Measurements from ENCODE around the gene GPR153. TPM values are rescaled to one million over a fixed set of nuclear protein-coding genes. Genes with fewer than 3 reads are reported as not detected.

The GPR153 gene
- total RNA-seq, 1 donor from 2014 or later: 8.4 TPM

DNA sequence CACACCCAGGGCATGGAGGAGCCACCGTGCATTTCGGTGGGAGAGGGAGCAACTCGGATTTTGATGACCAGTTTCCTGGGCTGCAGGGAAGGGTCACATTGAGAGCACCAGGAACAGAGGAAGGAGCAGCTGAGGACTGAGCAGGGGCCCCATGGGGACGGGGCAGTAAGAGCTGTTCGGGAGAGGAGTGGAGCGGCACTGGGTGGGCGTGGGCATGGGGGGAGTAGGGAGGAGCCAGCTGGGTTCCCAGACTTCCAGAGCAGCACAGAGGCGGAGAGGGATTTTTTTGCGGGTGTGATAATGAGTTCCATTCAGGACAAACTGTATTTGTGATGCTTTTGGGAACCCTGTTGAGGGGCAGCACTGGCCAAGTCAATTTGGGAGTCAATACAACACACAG is 17.4 kb upstream of the GPR153 start:
- Mint-ChIP-seq H3K27ac (peak overlapping the region; percentile 88), H3K4me1 (peaks cover 49% of the 10 kb centered on the region), H3K36me3 (peaks cover 4% of the 10 kb centered on the region), H3K4me3 (no peak overlapping the region), H3K27me3 (ENCODE audit: insufficient read depth, low read depth) (peaks cover 2% of the 10 kb centered on the region), H3K9me3 (no peaks in the 10 kb centered on the region)
- no peaks in the 10 kb centered on the region for H3K79me2 ChIP-seq (ENCODE audit: low read depth)
- peaks cover 21% of the 10 kb centered on the region for H3K4me1 ChIP-seq
- H2AFZ ChIP-seq (replicated peaks): no peak overlapping the region
- H3K27me3 ChIP-seq: no peaks in the 10 kb centered on the region
- TF ChIP-seq EZH2phosphoT487 (IDR thresholded peaks at IDR 0.05) (no peak), EZH2 (IDR thresholded peaks at IDR 0.05) (no peak)
- TF ChIP-seq, protein P1, sequence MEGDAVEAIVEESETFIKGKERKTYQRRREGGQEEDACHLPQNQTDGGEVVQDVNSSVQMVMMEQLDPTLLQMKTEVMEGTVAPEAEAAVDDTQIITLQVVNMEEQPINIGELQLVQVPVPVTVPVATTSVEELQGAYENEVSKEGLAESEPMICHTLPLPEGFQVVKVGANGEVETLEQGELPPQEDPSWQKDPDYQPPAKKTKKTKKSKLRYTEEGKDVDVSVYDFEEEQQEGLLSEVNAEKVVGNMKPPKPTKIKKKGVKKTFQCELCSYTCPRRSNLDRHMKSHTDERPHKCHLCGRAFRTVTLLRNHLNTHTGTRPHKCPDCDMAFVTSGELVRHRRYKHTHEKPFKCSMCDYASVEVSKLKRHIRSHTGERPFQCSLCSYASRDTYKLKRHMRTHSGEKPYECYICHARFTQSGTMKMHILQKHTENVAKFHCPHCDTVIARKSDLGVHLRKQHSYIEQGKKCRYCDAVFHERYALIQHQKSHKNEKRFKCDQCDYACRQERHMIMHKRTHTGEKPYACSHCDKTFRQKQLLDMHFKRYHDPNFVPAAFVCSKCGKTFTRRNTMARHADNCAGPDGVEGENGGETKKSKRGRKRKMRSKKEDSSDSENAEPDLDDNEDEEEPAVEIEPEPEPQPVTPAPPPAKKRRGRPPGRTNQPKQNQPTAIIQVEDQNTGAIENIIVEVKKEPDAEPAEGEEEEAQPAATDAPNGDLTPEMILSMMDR (IDR thresholded peaks at IDR 0.05): no peak
- H3K36me3 ChIP-seq: no peaks in the 10 kb centered on the region
- no peak overlapping the region for H3K9ac ChIP-seq
- no peak overlapping the region for H3K4me3 ChIP-seq
- H3K4me2 ChIP-seq: no peak overlapping the region
- peaks cover 11% of the 10 kb centered on the region for H3F3A ChIP-seq (ENCODE audit: low read depth)
- no peak for DNase-seq (ENCODE audit: low spot score)
- H4K20me1 ChIP-seq (ENCODE audit: low read depth): peaks cover 22% of the 10 kb centered on the region
- no peaks in the 10 kb centered on the region for H3K9me3 ChIP-seq (ENCODE audit: low read depth)
- no peak overlapping the region for H3K27ac ChIP-seq

DNA sequence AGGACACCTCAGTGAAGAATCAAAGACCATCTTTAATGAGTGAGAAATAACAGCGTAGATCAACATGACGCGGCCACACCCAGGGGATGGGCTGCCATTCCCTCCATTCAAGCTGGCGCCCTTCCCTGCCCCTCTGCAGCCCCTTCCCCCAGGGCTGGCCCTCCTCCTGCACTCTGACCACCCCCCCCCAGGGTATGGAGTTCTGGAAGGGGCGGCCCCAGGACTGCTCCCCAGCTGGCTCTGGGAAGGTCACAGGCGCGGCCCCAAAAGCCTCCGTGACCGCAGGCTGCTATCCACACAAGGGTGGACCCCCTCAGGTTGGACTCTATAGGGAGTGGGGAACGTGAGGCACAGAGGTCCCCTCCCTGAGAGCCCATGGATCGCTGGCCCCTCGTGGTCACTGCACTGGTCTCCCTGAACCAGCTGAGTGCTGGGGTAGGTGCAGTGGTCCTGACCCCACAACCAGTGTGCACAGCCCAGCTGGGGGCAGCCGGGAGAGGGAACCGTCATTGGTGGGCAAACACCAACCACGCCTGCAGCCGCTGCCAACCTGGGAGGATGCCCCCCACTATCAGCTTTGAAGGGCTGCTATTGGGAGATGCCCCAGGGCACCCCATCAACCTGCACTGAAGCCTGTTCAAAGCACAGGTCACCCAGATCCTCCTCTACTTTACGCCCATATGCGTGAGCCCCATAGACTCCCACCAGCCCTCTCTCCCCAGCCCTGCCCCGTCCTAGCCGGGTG is 16.1 kb upstream of the GPR153 start:
- no peak for DNase-seq (ENCODE audit: low spot score)
- TF ChIP-seq EZH2 (IDR thresholded peaks at IDR 0.05): no peak
- TF ChIP-seq EZH2phosphoT487 (IDR thresholded peaks at IDR 0.05): no peak
- no peak overlapping the region for H3K9ac ChIP-seq
- H4K20me1 ChIP-seq (ENCODE audit: low read depth): peaks cover 28% of the 10 kb centered on the region
- Mint-ChIP-seq H3K9me3 (no peaks in the 10 kb centered on the region), H3K27ac (peak overlapping the region; percentile 85), H3K4me3 (peak overlapping the region; percentile 67), H3K27me3 (ENCODE audit: insufficient read depth, low read depth) (peaks cover 7% of the 10 kb centered on the region), H3K36me3 (peaks cover 4% of the 10 kb centered on the region), H3K4me1 (peaks cover 60% of the 10 kb centered on the region)
- no peak overlapping the region for H3K4me3 ChIP-seq
- no peaks in the 10 kb centered on the region for H3K9me3 ChIP-seq (ENCODE audit: low read depth)
- peaks cover 13% of the 10 kb centered on the region for H3F3A ChIP-seq (ENCODE audit: low read depth)
- H3K4me2 ChIP-seq: no peak overlapping the region
- no peaks in the 10 kb centered on the region for H3K27me3 ChIP-seq
- peaks cover 22% of the 10 kb centered on the region for H3K4me1 ChIP-seq
- H3K79me2 ChIP-seq (ENCODE audit: low read depth): no peaks in the 10 kb centered on the region
- no peaks in the 10 kb centered on the region for H3K36me3 ChIP-seq
- no peak overlapping the region for H2AFZ ChIP-seq (replicated peaks)
- no peak overlapping the region for H3K27ac ChIP-seq

DNA sequence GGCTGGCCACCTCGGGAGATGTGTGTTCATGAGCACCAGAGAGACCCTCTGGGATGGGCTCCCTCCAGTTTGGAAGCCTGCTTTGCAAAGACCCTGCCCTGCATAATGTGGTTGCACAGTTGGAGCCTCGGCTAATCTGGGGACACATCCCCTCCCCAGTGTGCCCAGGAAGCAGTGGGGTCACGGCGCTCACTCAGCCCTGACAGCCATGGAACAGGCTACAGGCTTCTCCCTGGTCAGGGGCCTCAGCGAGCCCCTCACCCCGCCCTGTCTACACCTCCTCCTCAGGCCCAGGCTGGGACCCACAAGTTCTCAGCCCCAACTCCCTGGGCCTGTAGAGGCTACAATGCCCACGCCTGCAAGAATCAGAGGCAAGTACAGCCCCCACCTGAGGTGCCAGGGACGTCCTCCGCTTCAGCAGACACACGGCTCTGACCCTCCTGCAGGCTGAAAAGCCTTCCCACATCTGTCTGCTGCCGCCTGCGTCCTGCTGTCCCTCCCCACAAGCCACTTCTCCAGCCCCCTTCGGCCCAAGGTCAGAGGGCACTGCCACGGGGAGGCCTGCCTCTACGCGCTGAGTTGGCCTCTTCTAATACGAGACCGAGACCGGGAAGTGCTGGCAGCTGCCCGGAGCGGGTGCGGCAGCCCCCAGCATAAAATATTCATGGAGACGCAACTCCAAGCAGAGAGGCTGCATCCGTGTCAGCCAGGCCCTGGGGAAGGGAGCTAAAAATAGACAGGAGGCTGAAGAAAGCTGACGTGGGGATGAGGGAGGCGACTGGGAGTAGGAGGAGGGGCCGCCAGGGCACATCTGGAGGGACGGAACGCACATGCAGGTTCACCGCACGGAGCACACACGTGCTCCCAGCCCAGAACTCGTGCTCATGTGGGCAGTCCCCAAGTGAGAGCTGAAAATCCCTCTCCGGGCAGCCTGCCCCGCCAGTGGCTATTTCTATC is 15.2 kb upstream of the GPR153 start:
- H3K4me3 ChIP-seq: no peak overlapping the region
- H3K27ac ChIP-seq: peak overlapping the region; percentile 29
- Mint-ChIP-seq H3K27ac (peak overlapping the region; percentile 85), H3K36me3 (peaks cover 4% of the 10 kb centered on the region), H3K4me1 (peaks cover 64% of the 10 kb centered on the region), H3K27me3 (ENCODE audit: insufficient read depth, low read depth) (peaks cover 7% of the 10 kb centered on the region), H3K9me3 (no peaks in the 10 kb centered on the region), H3K4me3 (peak overlapping the region; percentile 67)
- H3K4me1 ChIP-seq: peaks cover 22% of the 10 kb centered on the region
- peak overlapping the region; percentile 45 for H3K4me2 ChIP-seq
- DNase-seq (ENCODE audit: low spot score): no peak
- H3K36me3 ChIP-seq: no peaks in the 10 kb centered on the region
- no peaks in the 10 kb centered on the region for H3K79me2 ChIP-seq (ENCODE audit: low read depth)
- no peaks in the 10 kb centered on the region for H3K27me3 ChIP-seq
- no peaks in the 10 kb centered on the region for H3K9me3 ChIP-seq (ENCODE audit: low read depth)
- no peak overlapping the region for H3K9ac ChIP-seq
- TF ChIP-seq, protein P1 (IDR thresholded peaks at IDR 0.05): no peak
- TF ChIP-seq EZH2 (IDR thresholded peaks at IDR 0.05) (no peak), EZH2phosphoT487 (IDR thresholded peaks at IDR 0.05) (no peak)
- peaks cover 13% of the 10 kb centered on the region for H3F3A ChIP-seq (ENCODE audit: low read depth)
- no peak overlapping the region for H2AFZ ChIP-seq (replicated peaks)
- H4K20me1 ChIP-seq (ENCODE audit: low read depth): peaks cover 30% of the 10 kb centered on the region

Data from neural progenitor cell (in vitro differentiated cells).